ENCODE measurements around the gene PFDN6. TPM values are rescaled to one million over a fixed set of nuclear protein-coding genes. Genes with fewer than 3 reads are reported as not detected.

PFDN6 gene
- total and polyA plus RNA-seq, 2 of the 13 experiments (the other 11 are each of a cell fraction or from before 2014, with no cell fraction given), result 75.5 to 87.0 TPM

GRCh38 chr6:33271468-33272274, 17.7 kb upstream of the PFDN6 start, which contains the start of the genes RPS18 and VPS52 (continued):
- peak; percentile 86 for TF ChIP-seq AGO2 (optimal IDR thresholded peaks at IDR 0.05; ENCODE audit: low read depth, low read length)
- TF ChIP-seq NFKB2 (CRISPR knock-in tag; IDR thresholded peaks at IDR 0.05; ENCODE audit: borderline replicate concordance), result peak; percentile 72; the same call in 1 of the 2 replicates
- TF ChIP-seq ZNF12 (CRISPR knock-in tag; IDR thresholded peaks at IDR 0.05), result peak; percentile 81
- TF ChIP-seq NCOR1 (IDR thresholded peaks at IDR 0.05; ENCODE audit: borderline replicate concordance, low read length), result peak; percentile 58; the same call in 1 of the 2 replicates
- TF ChIP-seq ZNF660 (CRISPR knock-in tag; IDR thresholded peaks at IDR 0.05; ENCODE audit: borderline replicate concordance, low read depth), result 0 out of 2 replicates have a peak, but pooled peaks have one; percentile 5
- no peak for TF ChIP-seq HNRNPUL1 (IDR thresholded peaks at IDR 0.05; ENCODE audit: low read depth, low read length)
- TF ChIP-seq ZNF235 (CRISPR knock-in tag; IDR thresholded peaks at IDR 0.05; ENCODE audit: borderline replicate concordance), result no peak
- TF ChIP-seq ZNF574 (CRISPR knock-in tag; IDR thresholded peaks at IDR 0.05), result peak; percentile 93
- TF ChIP-seq KMT2B (CRISPR knock-in tag; IDR thresholded peaks at IDR 0.05), result peak; percentile 82
- TF ChIP-seq MZF1 (CRISPR knock-in tag; IDR thresholded peaks at IDR 0.05; ENCODE audit: borderline replicate concordance), result no peak
- TF ChIP-seq POLR2AphosphoS2 (IDR thresholded peaks at IDR 0.05; ENCODE audit: low read depth, low read length), result peak; percentile 97
- TF ChIP-seq ZXDC (CRISPR knock-in tag; IDR thresholded peaks at IDR 0.05), result no peak; the same call in none of the 2 replicates
- peak; percentile 48; the same call in 1 of the 2 replicates for TF ChIP-seq ZC3H4 (CRISPR knock-in tag; IDR thresholded peaks at IDR 0.05; ENCODE audit: borderline replicate concordance)
- no peak for TF ChIP-seq SRSF9 (IDR thresholded peaks at IDR 0.05; ENCODE audit: borderline replicate concordance, insufficient read depth, low read depth, low read length, poor library complexity, severe bottlenecking)
- TF ChIP-seq MAF1 (CRISPR knock-in tag; IDR thresholded peaks at IDR 0.05; ENCODE audit: borderline replicate concordance), result no peak; the same call in none of the 2 replicates
- TF ChIP-seq BRF2 (CRISPR knock-in tag; IDR thresholded peaks at IDR 0.05), result peak; percentile 92
- TF ChIP-seq ZSCAN25 (CRISPR knock-in tag; IDR thresholded peaks at IDR 0.05), result no peak; the same call in 1 of the 2 replicates
- no peak for TF ChIP-seq ZNF432 (CRISPR knock-in tag; IDR thresholded peaks at IDR 0.05; ENCODE audit: borderline replicate concordance)
- 0 out of 2 replicates have a peak, but pooled peaks have one; percentile 27 for TF ChIP-seq ZNF652 (CRISPR knock-in tag; IDR thresholded peaks at IDR 0.05; ENCODE audit: borderline replicate concordance, low read depth)
- peak; percentile 73 for TF ChIP-seq HCFC1 (IDR thresholded peaks at IDR 0.05; ENCODE audit: low read depth, low read length)
- no peak for TF ChIP-seq CENPBD1 (CRISPR knock-in tag; IDR thresholded peaks at IDR 0.05; ENCODE audit: borderline replicate concordance, low read depth)
